Smooth muscle cell (in vitro differentiated cells): ENCODE data around the gene FADS1. TPM values are rescaled to one million over a fixed set of nuclear protein-coding genes. Genes with fewer than 3 reads are reported as not detected.

ENCODE experiments used
- DNase-seq: peaks from one replicate; lab custom pipeline; 2025; ENCODE audit not compliant: unreplicated experiment; lab: John Stamatoyannopoulos, UW
- H2AFZ ChIP-seq: fragments of 200-600 bp; sonication (generic); 2 replicates; pipeline ENCODE4 v1.6.0; 2016; ENCODE audit warnings: antibody characterized with exemption, low read depth, mild to moderate bottlenecking
- H3F3A ChIP-seq: fragments of 200-600 bp; sonication (generic); 2 replicates; pipeline ENCODE4 v1.6.0; 2017; ENCODE audit warnings: antibody characterized with exemption, low read depth
- H3K27ac ChIP-seq: fragments of 200-600 bp; sonication (generic); 2 replicates; pipeline ENCODE4 v1.5.1; 2016; ENCODE audit warnings: low read depth, mild to moderate bottlenecking
- H3K27me3 ChIP-seq: fragments of 200-600 bp; sonication (generic); 2 replicates; pipeline ENCODE4 v1.6.1; 2016; ENCODE audit warnings: low read depth, mild to moderate bottlenecking
- H3K36me3 ChIP-seq: fragments of 200-600 bp; sonication (generic); 2 replicates; pipeline ENCODE4 v1.5.1; 2016; ENCODE audit warnings: low read depth
- H3K4me1 ChIP-seq: fragments of 200-600 bp; sonication (generic); 2 replicates; pipeline ENCODE4 v1.5.1; 2016; ENCODE audit warnings: low read depth
- H3K4me2 ChIP-seq: fragments of 200-600 bp; sonication (generic); 2 replicates; pipeline ENCODE4 v1.6.0; 2016; ENCODE audit warnings: mild to moderate bottlenecking
- H3K4me3 ChIP-seq: fragments of 200-600 bp; sonication (generic); 2 replicates; pipeline ENCODE4 v1.5.1; 2016; ENCODE audit warnings: mild to moderate bottlenecking
- H3K79me2 ChIP-seq: fragments of 200-600 bp; sonication (generic); 2 replicates; pipeline ENCODE4 v1.6.0; 2016; ENCODE audit warnings: low read depth, mild to moderate bottlenecking
- H3K9ac ChIP-seq: fragments of 200-600 bp; sonication (generic); 2 replicates; pipeline ENCODE4 v1.6.0; 2016; ENCODE audit warnings: low read depth
- H3K9me3 ChIP-seq: fragments of 200-600 bp; sonication (generic); replicated peaks from 2 replicates; pipeline ENCODE4 v1.5.1; 2016; ENCODE audit warnings: low read depth
- H4K20me1 ChIP-seq: fragments of 200-600 bp; sonication (generic); 2 replicates; pipeline ENCODE4 v1.6.0; 2016; ENCODE audit warnings: low read depth
- WGBS: methylation state at CpG from one replicate; pipeline ENCODE4 v1.1.7; 2016; ENCODE audit warnings: low lambda C conversion rate; 5-methylcytosine and 5-hydroxymethylcytosine counted together
- polyA plus RNA-seq: library from polyadenylated mRNA; unstranded; fragments of >200 nt; fragmentation: Nextera tagmentation; extraction: Ambion mirVana; gene quantifications from 2 replicates; pipeline ENCODE4 v1.2.1, GENCODE V29; 2016
- total RNA-seq: library from RNA; depleted of rRNA; stranded (reverse); fragments of >200 nt; gene quantifications from 2 replicates; pipeline ENCODE4 v1.2.3, GENCODE V29; 2014
- TF ChIP-seq, protein P1 (sequence below): fragments of 200-600 bp; sonication (generic); IDR thresholded peaks from 2 replicates; pipeline ENCODE4 v1.5.1; 2017; ENCODE audit warnings: borderline replicate concordance, mild to moderate bottlenecking, antibody characterized with exemption; ENCODE audit not compliant: insufficient read depth, poor library complexity, severe bottlenecking

Gene FADS1
- total and polyA plus RNA-seq, 2 experiments from 2014 or later: 122 to 266 TPM

DNA sequence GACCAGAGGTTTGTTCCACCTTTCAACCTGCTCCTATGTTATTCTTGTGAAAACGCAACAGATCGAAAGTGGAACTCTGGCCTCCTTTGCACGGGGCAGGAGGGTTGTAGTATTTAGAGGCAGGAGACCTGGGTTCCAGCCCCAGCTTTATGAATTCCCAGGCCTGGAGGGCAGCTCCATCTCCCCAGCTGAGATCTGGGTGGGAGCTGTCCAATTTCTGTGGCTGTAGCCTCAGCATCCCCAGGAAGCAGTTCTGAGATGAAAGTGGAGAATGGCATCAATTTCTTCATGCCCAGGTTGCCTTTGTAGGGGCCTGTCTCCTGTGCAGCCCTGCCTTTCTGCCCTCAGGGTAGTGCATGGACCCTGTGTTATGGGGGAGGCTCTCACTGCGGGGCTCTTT lies 15.4 kb upstream of the FADS1 start:
- Histone ChIP-seq H3K4me3 (no peak overlapping the region), H3K27me3 (no peaks in the 10 kb centered on the region), H3K36me3 (no peaks in the 10 kb centered on the region), H2AFZ (no peak overlapping the region), H3K4me2 (no peak overlapping the region), H3K79me2 (peaks cover 89% of the 10 kb centered on the region), H3K27ac (peak overlapping the region; percentile 45), H3K9ac (no peak overlapping the region), H4K20me1 (peaks cover 84% of the 10 kb centered on the region), H3K4me1 (peaks cover 28% of the 10 kb centered on the region), H3K9me3 (no peaks in the 10 kb centered on the region), H3F3A (peaks cover 33% of the 10 kb centered on the region)
- WGBS: 90% methylated on average over 4 of the region's 4 CpGs
- TF ChIP-seq, protein P1, sequence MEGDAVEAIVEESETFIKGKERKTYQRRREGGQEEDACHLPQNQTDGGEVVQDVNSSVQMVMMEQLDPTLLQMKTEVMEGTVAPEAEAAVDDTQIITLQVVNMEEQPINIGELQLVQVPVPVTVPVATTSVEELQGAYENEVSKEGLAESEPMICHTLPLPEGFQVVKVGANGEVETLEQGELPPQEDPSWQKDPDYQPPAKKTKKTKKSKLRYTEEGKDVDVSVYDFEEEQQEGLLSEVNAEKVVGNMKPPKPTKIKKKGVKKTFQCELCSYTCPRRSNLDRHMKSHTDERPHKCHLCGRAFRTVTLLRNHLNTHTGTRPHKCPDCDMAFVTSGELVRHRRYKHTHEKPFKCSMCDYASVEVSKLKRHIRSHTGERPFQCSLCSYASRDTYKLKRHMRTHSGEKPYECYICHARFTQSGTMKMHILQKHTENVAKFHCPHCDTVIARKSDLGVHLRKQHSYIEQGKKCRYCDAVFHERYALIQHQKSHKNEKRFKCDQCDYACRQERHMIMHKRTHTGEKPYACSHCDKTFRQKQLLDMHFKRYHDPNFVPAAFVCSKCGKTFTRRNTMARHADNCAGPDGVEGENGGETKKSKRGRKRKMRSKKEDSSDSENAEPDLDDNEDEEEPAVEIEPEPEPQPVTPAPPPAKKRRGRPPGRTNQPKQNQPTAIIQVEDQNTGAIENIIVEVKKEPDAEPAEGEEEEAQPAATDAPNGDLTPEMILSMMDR: no peak
- no peak for DNase-seq

GRCh38 chr11:61830237-61831105 lies 13.7 kb upstream of the FADS1 start:
- no peak for DNase-seq
- Histone ChIP-seq H3K36me3 (no peaks in the 10 kb centered on the region), H3K4me2 (peak overlapping the region; percentile 96), H3F3A (peaks cover 33% of the 10 kb centered on the region), H3K27me3 (no peaks in the 10 kb centered on the region), H3K27ac (peak overlapping the region; percentile 45), H3K9ac (peak overlapping the region; percentile 40), H3K9me3 (no peaks in the 10 kb centered on the region), H3K4me1 (peaks cover 36% of the 10 kb centered on the region), H4K20me1 (peaks cover 67% of the 10 kb centered on the region), H2AFZ (no peak overlapping the region), H3K79me2 (peaks cover 72% of the 10 kb centered on the region), H3K4me3 (peak overlapping the region; percentile 78)
- TF ChIP-seq, protein P1: no peak
- 29% methylated on average over 8 of the region's 8 CpGs for WGBS

GRCh38 chr11:61829806-61830205 lies 13.0 kb upstream of the FADS1 start:
- WGBS: 38% methylated on average over 4 of the region's 4 CpGs
- H3K79me2 ChIP-seq: peaks cover 65% of the 10 kb centered on the region

More at GRCh38 chr11:61829806-61830205, 13.0 kb upstream of the FADS1 start:
- Histone ChIP-seq H3K4me3 (peak overlapping the region; percentile 78), H3K4me1 (peaks cover 36% of the 10 kb centered on the region), H3K9me3 (no peaks in the 10 kb centered on the region), H3K9ac (peak overlapping the region; percentile 40), H4K20me1 (peaks cover 60% of the 10 kb centered on the region), H2AFZ (no peak overlapping the region), H3K27ac (peak overlapping the region; percentile 45), H3K4me2 (peak overlapping the region; percentile 96), H3K27me3 (no peaks in the 10 kb centered on the region), H3K36me3 (no peaks in the 10 kb centered on the region), H3F3A (peaks cover 33% of the 10 kb centered on the region)
- TF ChIP-seq, protein P1: no peak
- no peak for DNase-seq
